ENCODE results near the gene UGT1A3.

Gene UGT1A3

GRCh38 chr2:233778030-233778429 is 49.2 kb downstream of the UGT1A3 start, which contains the start of gene MROH2A:
TSS of gene MROH2A (plus strand) at chr2:233778330. CDS start at chr2:233779359, 1,029 bp downstream.
- H3K9me2 ChIP-seq (replicated peaks; ENCODE audit: insufficient read depth, low read length) = no peaks in the 10 kb centered on the region
- H3F3A ChIP-seq (ENCODE audit: insufficient read depth, low read length) = no peaks in the 10 kb centered on the region
- no peak within 1 kb of the TSS for H2AFZ ChIP-seq (ENCODE audit: low read length)
- H4K20me1 ChIP-seq (ENCODE audit: insufficient read depth, low read length) = no peaks in the 10 kb centered on the region
- TF ChIP-seq EZH2 (optimal IDR thresholded peaks at IDR 0.05; ENCODE audit: low read depth, low read length) (no peak), CTCF (IDR thresholded peaks at IDR 0.05; ENCODE audit: low read length) (no peak), EZH2phosphoT487 (IDR thresholded peaks at IDR 0.05; ENCODE audit: low read length) (no peak)
- no peak within 1 kb of the TSS for H3K4me3 ChIP-seq (ENCODE audit: low read length)
- H3K27me3 ChIP-seq (replicated peaks; ENCODE audit: insufficient read depth, low read length) = no peaks in the 10 kb centered on the region
- no peaks in the 10 kb centered on the region for H3K4me1 ChIP-seq (ENCODE audit: low read length)
- H3K4me2 ChIP-seq (ENCODE audit: low read depth, low read length) = no peak within 1 kb of the TSS
- no peaks in the 10 kb centered on the region for H3K9me3 ChIP-seq (replicated peaks; ENCODE audit: insufficient read depth, low read length)
- no peak for DNase-seq
- H3K36me3 ChIP-seq (replicated peaks; ENCODE audit: insufficient read depth, low read length) = no peaks in the 10 kb centered on the region
- H3K27ac ChIP-seq (ENCODE audit: low read length) = no peak within 1 kb of the TSS
- H3K79me2 ChIP-seq (ENCODE audit: low read length) = no peaks in the 10 kb centered on the region
- no peak within 1 kb of the TSS for H3K9ac ChIP-seq (ENCODE audit: low read length)

- Histone ChIP-seq H3K79me2 (ENCODE audit: low read length) (no peaks in the 10 kb centered on the region), H3K9me2 (replicated peaks; ENCODE audit: insufficient read depth, low read length) (no peaks in the 10 kb centered on the region), H2AFZ (ENCODE audit: low read length) (no peak overlapping the region), H3K9ac (ENCODE audit: low read length) (no peak overlapping the region), H3K27me3 (replicated peaks; ENCODE audit: insufficient read depth, low read length) (no peaks in the 10 kb centered on the region), H3K9me3 (replicated peaks; ENCODE audit: insufficient read depth, low read length) (no peaks in the 10 kb centered on the region), H3K36me3 (replicated peaks; ENCODE audit: insufficient read depth, low read length) (no peaks in the 10 kb centered on the region), H3K4me3 (ENCODE audit: low read length) (no peak overlapping the region), H3K4me2 (ENCODE audit: low read depth, low read length) (no peak overlapping the region), H3K27ac (ENCODE audit: low read length) (no peak overlapping the region), H4K20me1 (ENCODE audit: insufficient read depth, low read length) (no peaks in the 10 kb centered on the region), H3F3A (ENCODE audit: insufficient read depth, low read length) (no peaks in the 10 kb centered on the region), H3K4me1 (ENCODE audit: low read length) (no peaks in the 10 kb centered on the region)
- TF ChIP-seq EZH2phosphoT487 (IDR thresholded peaks at IDR 0.05; ENCODE audit: low read length) (no peak), EZH2 (optimal IDR thresholded peaks at IDR 0.05; ENCODE audit: low read depth, low read length) (no peak), CTCF (IDR thresholded peaks at IDR 0.05; ENCODE audit: low read length) (no peak)
- no peak for DNase-seq
These were observed 50.9 kb downstream of the UGT1A3 start for GRCh38 chr2:233779722-233780121.

GRCh38 chr2:233780771-233781170 is 51.9 kb downstream of the UGT1A3 start:
- H3K27me3 ChIP-seq (replicated peaks; ENCODE audit: insufficient read depth, low read length) = no peaks in the 10 kb centered on the region
- H3K9me3 ChIP-seq (replicated peaks; ENCODE audit: insufficient read depth, low read length) = no peaks in the 10 kb centered on the region
- H3K36me3 ChIP-seq (replicated peaks; ENCODE audit: insufficient read depth, low read length) = no peaks in the 10 kb centered on the region
- H3K4me2 ChIP-seq (ENCODE audit: low read depth, low read length) = no peak overlapping the region
- no peak overlapping the region for H3K4me3 ChIP-seq (ENCODE audit: low read length)
- H3K9me2 ChIP-seq (replicated peaks; ENCODE audit: insufficient read depth, low read length) = no peaks in the 10 kb centered on the region
- no peak overlapping the region for H3K27ac ChIP-seq (ENCODE audit: low read length)
- TF ChIP-seq EZH2phosphoT487 (IDR thresholded peaks at IDR 0.05; ENCODE audit: low read length) = no peak
- no peak for TF ChIP-seq CTCF (IDR thresholded peaks at IDR 0.05; ENCODE audit: low read length)
- TF ChIP-seq EZH2 (optimal IDR thresholded peaks at IDR 0.05; ENCODE audit: low read depth, low read length) = no peak
- DNase-seq = no peak
- H3F3A ChIP-seq (ENCODE audit: insufficient read depth, low read length) = no peaks in the 10 kb centered on the region
- no peak overlapping the region for H2AFZ ChIP-seq (ENCODE audit: low read length)
- H3K79me2 ChIP-seq (ENCODE audit: low read length) = no peaks in the 10 kb centered on the region
- no peaks in the 10 kb centered on the region for H3K4me1 ChIP-seq (ENCODE audit: low read length)
- no peak overlapping the region for H3K9ac ChIP-seq (ENCODE audit: low read length)
- H4K20me1 ChIP-seq (ENCODE audit: insufficient read depth, low read length) = no peaks in the 10 kb centered on the region

Data from MM.1S (cell line).